Spleen (tissue), 11 donors: Measurements from ENCODE around the gene OPCML. TPM values are rescaled to one million over a fixed set of nuclear protein-coding genes. Genes with fewer than 3 reads are reported as not detected.

Experiments
- DNase-seq: peaks from one replicate; pipeline ENCODE4 v3.0.0-alpha.2; 2020
- H3K27ac ChIP-seq, 8 donors: fragments of 200-600 bp; sonication (generic) in 7 of 8; 1 replicate in 4 of 8; 2 replicates in 4 of 8; pipeline versions ENCODE4 v1.5.0 to v1.8.0; 2016 to 2021; ENCODE audit warnings: inconsistent platforms in 4 of 8, mild to moderate bottlenecking in 4 of 8, moderate library complexity in 1 of 8
- H3K27me3 ChIP-seq, 7 donors: fragments of 200-600 bp; sonication (generic) in 6 of 7; replicated peaks in 1 of 7; 1 replicate in 4 of 7; 2 replicates in 3 of 7; pipeline versions ENCODE4 v1.5.0 to v1.8.0; 2016 to 2021; ENCODE audit warnings: inconsistent platforms in 3 of 7, mild to moderate bottlenecking in 1 of 7
- H3K36me3 ChIP-seq, 6 donors: fragments of 200-600 bp; sonication (generic) in 5 of 6; 1 replicate in 4 of 6; 2 replicates in 2 of 6; pipeline versions ENCODE4 v1.5.0 to v1.8.0; 2016 to 2021; ENCODE audit warnings: inconsistent platforms in 2 of 6
- H3K4me1 ChIP-seq, 6 donors: fragments of 200-600 bp; sonication (generic) in 5 of 6; 1 replicate in 3 of 6; 2 replicates in 3 of 6; pipeline versions ENCODE4 v1.5.0 to v1.8.0; 2016 to 2021; ENCODE audit warnings: inconsistent platforms in 3 of 6
- H3K4me3 ChIP-seq, 8 donors: fragments of 200-600 bp; sonication (generic) in 7 of 8; 1 replicate in 4 of 8; 2 replicates in 4 of 8; pipeline versions ENCODE4 v1.5.0 to v1.8.0; 2016 to 2021; ENCODE audit warnings: inconsistent platforms in 4 of 8, mild to moderate bottlenecking in 4 of 8, moderate library complexity in 2 of 8
- H3K9me3 ChIP-seq, 8 donors: fragments of 200-600 bp; sonication (generic) in 7 of 8; 1 replicate in 4 of 8; 2 replicates in 4 of 8; pipeline versions ENCODE4 v1.5.0 to v1.8.0; 2016 to 2021; ENCODE audit warnings: inconsistent platforms in 4 of 8
- POLR2A ChIP-seq, 3 donors: fragments of 450-650 bp; IDR thresholded peaks; one replicate each; pipeline ENCODE4 v1.5.1; 2017; ENCODE audit warnings: antibody characterized with exemption in 3 of 3, mild to moderate bottlenecking in 1 of 3
- POLR2AphosphoS5 ChIP-seq, 3 donors: sonication (generic); formaldehyde crosslinking; IDR thresholded peaks; one replicate each; pipeline ENCODE4 v1.5.1; 2017; ENCODE audit warnings: antibody characterized with exemption in 3 of 3
- WGBS, 5 donors: extraction: QIAGEN DNeasy Blood & Tissue Kit in 3 of 5; methylation state at CpG; one replicate each; pipeline versions ENCODE4 v1.1.5 to v1.1.7; 2013 to 2018; 5-methylcytosine and 5-hydroxymethylcytosine counted together
- intact Hi-C: fragments of 100-400 bp; cut with DNase I; formaldehyde crosslinking; loops from one replicate; pipeline ENCODE4 v1.15.0; 2023; ENCODE audit warnings: low total_unique reads
- polyA plus RNA-seq, 3 donors: library from polyadenylated mRNA; stranded (reverse); fragments of 200-250 nt; gene quantifications; one replicate each; pipeline ENCODE4 v1.2.1, GENCODE V29; 2013
- total RNA-seq, 7 donors: library from RNA; depleted of rRNA in 3 of 7; stranded (reverse); fragments of >200 nt in 3 of 7; fragmentation: NEBNext Ultra II Directional in 4 of 7; extraction: Animal tissue kit (Norgen Biotek cat#: 25700) in 4 of 7; gene quantifications; one replicate each; pipeline versions ENCODE4 v1.1.0 to v1.2.1, GENCODE V29; 2016 to 2021
- TF ChIP-seq, protein P1 (sequence below), 11 experiments: fragments of 200-600 bp in 7 of 11; fragments of 450-650 bp in 4 of 11; sonication (generic) in 4 of 11; IDR thresholded peaks in 8 of 11; conservative IDR thresholded peaks in 3 of 11; 1 replicate in 7 of 11; 2 replicates in 4 of 11; pipeline versions ENCODE4 v1.4.0 to v1.8.0; 2016 to 2021; ENCODE audit warnings: antibody characterized with exemption in 11 of 11, inconsistent platforms in 4 of 11, mild to moderate bottlenecking in 1 of 11
- donor health status: healthy with polysubstance abuse.
- donor health status: DM: no; HTN: no; CAD: no; lungs with moderate emphysema.
- donor health status: DM: no; HTN: no; CAD: no.
- donor health status: Bipolar disorder and iron deficiency.
- donor health status: healthy.
- donor health status: DM: no; HTN: no; CAD: no.
- donor health status: DM: yes; HTN: yes; CAD: no.

OPCML gene
- total and polyA plus RNA-seq, 10 donors = 0.09 to 10.7 (median 3.1) TPM

DNA sequence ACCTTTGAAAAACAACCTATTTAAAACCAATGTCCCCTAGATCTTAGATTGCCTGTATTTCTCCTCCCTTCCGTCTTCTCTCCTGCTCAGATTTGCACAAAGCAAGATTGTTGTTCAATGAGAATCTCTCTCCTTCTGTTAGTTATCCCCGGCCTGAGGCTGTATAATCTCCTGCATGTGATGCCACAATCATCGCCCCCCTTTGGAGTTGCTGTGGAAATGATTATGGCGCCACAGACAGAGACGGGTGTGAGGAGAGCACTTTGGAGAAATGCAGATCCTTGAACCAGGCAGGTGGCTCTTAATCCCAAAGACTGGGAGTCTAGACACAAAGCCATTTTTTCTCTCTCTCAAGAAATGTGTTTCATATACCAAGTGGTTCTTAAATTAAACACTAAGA is 941.3 kb downstream of the OPCML start:
- Histone ChIP-seq H3K27ac (no peak overlapping the region), H3K4me3 (no peak overlapping the region), H3K27me3 (no peaks in the 10 kb centered on the region), H3K9me3 (no peaks in the 10 kb centered on the region), H3K4me1 (peaks cover 0 to 14% (median 8%) of the 10 kb centered on the region in 6 donors), H3K36me3 (no peaks in the 10 kb centered on the region)
- no peak for TF ChIP-seq POLR2AphosphoS5 (IDR thresholded peaks at IDR 0.05)
- TF ChIP-seq, protein P1, sequence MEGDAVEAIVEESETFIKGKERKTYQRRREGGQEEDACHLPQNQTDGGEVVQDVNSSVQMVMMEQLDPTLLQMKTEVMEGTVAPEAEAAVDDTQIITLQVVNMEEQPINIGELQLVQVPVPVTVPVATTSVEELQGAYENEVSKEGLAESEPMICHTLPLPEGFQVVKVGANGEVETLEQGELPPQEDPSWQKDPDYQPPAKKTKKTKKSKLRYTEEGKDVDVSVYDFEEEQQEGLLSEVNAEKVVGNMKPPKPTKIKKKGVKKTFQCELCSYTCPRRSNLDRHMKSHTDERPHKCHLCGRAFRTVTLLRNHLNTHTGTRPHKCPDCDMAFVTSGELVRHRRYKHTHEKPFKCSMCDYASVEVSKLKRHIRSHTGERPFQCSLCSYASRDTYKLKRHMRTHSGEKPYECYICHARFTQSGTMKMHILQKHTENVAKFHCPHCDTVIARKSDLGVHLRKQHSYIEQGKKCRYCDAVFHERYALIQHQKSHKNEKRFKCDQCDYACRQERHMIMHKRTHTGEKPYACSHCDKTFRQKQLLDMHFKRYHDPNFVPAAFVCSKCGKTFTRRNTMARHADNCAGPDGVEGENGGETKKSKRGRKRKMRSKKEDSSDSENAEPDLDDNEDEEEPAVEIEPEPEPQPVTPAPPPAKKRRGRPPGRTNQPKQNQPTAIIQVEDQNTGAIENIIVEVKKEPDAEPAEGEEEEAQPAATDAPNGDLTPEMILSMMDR (IDR thresholded peaks at IDR 0.05 in 8 of 11, conservative IDR thresholded peaks at IDR 0.05 in 3 of 11) = no peak
- no peak for TF ChIP-seq POLR2A (IDR thresholded peaks at IDR 0.05)
- DNase-seq = no peak
- intact Hi-C loops = no loop called here
- 89 to 95% (median 92%) methylated on average over 5 of the region's 5 CpGs for WGBS, 5 donors

DNA sequence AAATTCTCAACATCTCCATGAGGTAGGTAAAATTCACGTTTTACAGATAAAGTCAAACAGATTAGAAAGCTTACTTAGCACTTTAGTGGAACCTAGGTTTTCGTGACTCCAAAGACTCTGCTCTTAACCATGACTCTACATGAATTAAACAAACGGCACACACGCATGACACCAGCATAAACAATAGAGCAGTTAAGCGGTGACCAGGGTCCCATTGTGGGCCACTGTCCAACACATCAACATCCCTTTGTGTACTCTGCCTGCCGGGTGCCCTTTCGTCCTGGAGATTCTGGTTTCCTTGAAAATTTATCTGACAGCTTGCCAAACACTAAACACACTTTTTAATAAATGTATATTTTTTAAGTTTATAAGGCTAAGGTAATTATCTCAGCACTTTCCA is 941.7 kb downstream of the OPCML start:
- WGBS, 5 donors = 65 to 75% (median 68%) methylated on average over 7 of the region's 7 CpGs
- no peak for TF ChIP-seq POLR2AphosphoS5 (IDR thresholded peaks at IDR 0.05)
- TF ChIP-seq POLR2A (IDR thresholded peaks at IDR 0.05) = no peak
- TF ChIP-seq, protein P1 (IDR thresholded peaks at IDR 0.05 in 8 of 11, conservative IDR thresholded peaks at IDR 0.05 in 3 of 11) = no peak
- Histone ChIP-seq H3K4me3 (no peak overlapping the region), H3K27ac (peak overlapping the region in 2 of 8 donors; percentile 20 to 47), H3K4me1 (peaks cover 0 to 14% (median 8%) of the 10 kb centered on the region in 6 donors), H3K27me3 (no peaks in the 10 kb centered on the region), H3K36me3 (no peaks in the 10 kb centered on the region), H3K9me3 (no peaks in the 10 kb centered on the region)
- intact Hi-C loops = no loop called here
- no peak for DNase-seq

GRCh38 chr11:132589791-132590190 is 942.5 kb downstream of the OPCML start:
- intact Hi-C loops = no loop called here
- no peak for DNase-seq
- Histone ChIP-seq H3K27ac (peak overlapping the region in 4 of 8 donors; percentile 5 to 47 (median 34)), H3K36me3 (no peaks in the 10 kb centered on the region), H3K9me3 (no peaks in the 10 kb centered on the region), H3K27me3 (no peaks in the 10 kb centered on the region), H3K4me3 (no peak overlapping the region), H3K4me1 (peaks cover 0 to 14% (median 8%) of the 10 kb centered on the region in 6 donors)
- 48 to 74% (median 58%) methylated on average over 1 of the region's 1 CpG for WGBS, 5 donors
- TF ChIP-seq, protein P1 (IDR thresholded peaks at IDR 0.05 in 8 of 11, conservative IDR thresholded peaks at IDR 0.05 in 3 of 11) = no peak
- no peak for TF ChIP-seq POLR2A (IDR thresholded peaks at IDR 0.05)
- TF ChIP-seq POLR2AphosphoS5 (IDR thresholded peaks at IDR 0.05) = no peak

- intact Hi-C loops = no loop called here
- DNase-seq = no peak
- no peaks in the 10 kb centered on the region for H3K36me3 ChIP-seq
- H3K27ac ChIP-seq = no peak overlapping the region
- TF ChIP-seq, protein P1 (IDR thresholded peaks at IDR 0.05 in 8 of 11, conservative IDR thresholded peaks at IDR 0.05 in 3 of 11) = no peak
- TF ChIP-seq POLR2A (IDR thresholded peaks at IDR 0.05) (no peak), POLR2AphosphoS5 (IDR thresholded peaks at IDR 0.05) (no peak)
- peaks cover 0 to 14% (median 8%) of the 10 kb centered on the region in 6 donors for H3K4me1 ChIP-seq
- no peaks in the 10 kb centered on the region for H3K9me3 ChIP-seq
- no peaks in the 10 kb centered on the region for H3K27me3 ChIP-seq
- no peak overlapping the region for H3K4me3 ChIP-seq
Observed at GRCh38 chr11:132588366-132588765, 943.9 kb downstream of the OPCML start.
